ENCODE data around the gene CCDC201. TPM values are rescaled to one million over a fixed set of nuclear protein-coding genes. Genes with fewer than 3 reads are reported as not detected.

The CCDC201 gene, protein sequence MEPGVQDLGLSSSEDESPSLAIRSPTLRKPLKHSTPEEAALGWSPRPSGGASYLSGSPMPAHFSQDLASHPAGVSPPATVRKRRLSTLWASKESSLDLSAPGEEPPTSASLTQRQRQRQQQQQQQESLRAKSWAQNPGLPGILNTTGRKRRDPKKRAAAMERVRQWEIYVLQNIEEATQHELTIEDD
- 0.03 TPM in 1 of 2 replicates, not detected in the other for total RNA-seq

DNA sequence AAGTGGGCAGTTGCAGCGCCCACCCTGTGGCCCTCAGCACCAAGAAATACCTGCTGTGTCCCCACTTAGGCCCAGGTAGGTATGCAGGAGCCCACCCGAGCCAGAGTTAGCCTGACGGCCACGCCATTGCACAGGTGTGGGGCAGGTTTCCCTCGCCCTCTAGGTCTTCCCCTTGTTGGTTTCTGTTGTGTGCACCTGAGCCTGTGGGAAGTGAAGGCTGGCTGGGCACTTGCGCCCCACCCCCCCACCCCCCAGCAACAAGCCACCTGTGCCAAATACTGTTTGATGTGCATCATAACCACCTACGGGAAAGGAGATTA lies at the start of gene CCDC201:
Gene CCDC201 (minus strand): TSS at position 48 of the 320 bp plus-strand sequence. CDS start 75 bp downstream, outside the sequence.

DNA sequence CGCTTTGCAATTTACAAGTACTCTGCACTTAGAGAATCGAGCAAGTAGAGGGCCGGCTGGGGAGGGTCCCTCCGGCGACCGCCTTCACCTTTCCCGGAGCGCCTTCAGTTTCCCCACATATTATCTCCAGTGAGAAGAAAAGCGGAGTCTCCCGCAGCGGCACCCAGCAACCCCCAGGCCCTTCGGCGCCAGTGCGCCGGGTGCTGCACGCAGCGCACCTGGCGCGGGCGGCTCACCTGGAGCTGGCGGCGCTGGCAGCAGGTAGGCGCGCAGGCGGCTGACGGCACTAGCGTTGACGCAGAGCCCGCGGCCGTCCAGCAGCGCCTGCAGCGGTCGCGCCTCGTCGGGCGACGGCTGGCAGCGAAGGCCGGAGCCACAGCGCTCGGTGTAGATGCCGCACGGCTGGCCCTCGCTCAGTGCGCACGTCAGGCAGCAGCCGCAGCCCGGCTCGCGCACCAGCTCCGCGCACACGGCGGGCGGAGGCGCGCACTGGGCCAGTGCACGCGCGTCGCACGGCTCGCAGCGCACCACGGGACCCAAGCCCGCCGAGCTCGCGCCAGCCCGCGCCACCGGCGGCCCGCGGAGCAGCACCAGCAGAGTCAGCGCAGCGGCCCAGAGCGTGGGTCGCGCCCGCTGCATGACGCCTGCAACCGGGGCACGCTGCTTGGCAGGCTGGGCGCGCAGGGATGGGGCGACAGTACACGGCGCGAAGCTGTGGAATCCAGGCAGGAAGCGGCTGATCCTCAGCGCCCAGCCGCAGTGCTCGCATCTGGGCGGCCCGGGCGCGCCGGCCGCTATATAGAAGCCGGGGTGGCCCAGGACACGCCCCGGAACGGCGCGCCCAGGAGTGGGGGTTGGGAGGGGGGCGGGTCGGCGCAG lies 47.9 kb upstream of the CCDC201 start, which contains the start of gene IGFBP3:
Gene IGFBP3 (minus strand): TSS at position 771 of the 879 bp plus-strand sequence. CDS start 132 bp downstream, at position 639.

DNA sequence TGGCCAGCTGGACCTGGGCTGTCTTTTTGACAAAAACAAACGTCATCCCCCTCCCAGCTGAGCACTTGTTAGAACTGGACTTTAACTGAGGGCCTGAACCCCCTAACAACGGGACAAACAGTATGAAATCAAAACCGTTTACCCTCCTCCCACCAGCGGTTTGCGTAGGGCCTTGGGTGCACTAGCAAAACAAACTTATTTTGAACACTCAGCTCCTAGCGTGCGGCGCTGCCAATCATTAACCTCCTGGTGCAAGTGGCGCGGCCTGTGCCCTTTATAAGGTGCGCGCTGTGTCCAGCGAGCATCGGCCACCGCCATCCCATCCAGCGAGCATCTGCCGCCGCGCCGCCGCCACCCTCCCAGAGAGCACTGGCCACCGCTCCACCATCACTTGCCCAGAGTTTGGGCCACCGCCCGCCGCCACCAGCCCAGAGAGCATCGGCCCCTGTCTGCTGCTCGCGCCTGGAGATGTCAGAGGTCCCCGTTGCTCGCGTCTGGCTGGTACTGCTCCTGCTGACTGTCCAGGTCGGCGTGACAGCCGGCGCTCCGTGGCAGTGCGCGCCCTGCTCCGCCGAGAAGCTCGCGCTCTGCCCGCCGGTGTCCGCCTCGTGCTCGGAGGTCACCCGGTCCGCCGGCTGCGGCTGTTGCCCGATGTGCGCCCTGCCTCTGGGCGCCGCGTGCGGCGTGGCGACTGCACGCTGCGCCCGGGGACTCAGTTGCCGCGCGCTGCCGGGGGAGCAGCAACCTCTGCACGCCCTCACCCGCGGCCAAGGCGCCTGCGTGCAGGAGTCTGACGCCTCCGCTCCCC lies 15.5 kb upstream of the CCDC201 start, which contains the start of gene IGFBP1:
Gene IGFBP1 (plus strand): TSS at position 304 of the 808 bp plus-strand sequence. CDS start 165 bp downstream, at position 469.

Other genes with a start within 250 kb of the CCDC201 start
- gene IGFBP1, start 15.4 kb upstream of the CCDC201 start, total RNA-seq = 0.79 and 10.2 TPM in 2 replicates
- 1,159 and 1,274 TPM in 2 replicates for gene IGFBP3, start 48.2 kb upstream of the CCDC201 start, total RNA-seq